Left lung (tissue), 10 donors: Measurements from ENCODE around the gene NAV2. TPM values are rescaled to one million over a fixed set of nuclear protein-coding genes. Genes with fewer than 3 reads are reported as not detected.

Experiments used
- ATAC-seq: fragments of 200-7000 bp; cut with Tn5 transposase; one replicate; pipeline ENCODE4 v1.9.1; 2020; ENCODE audit warnings: moderate library complexity
- DNase-seq, 4 donors: peaks; one replicate each; pipeline ENCODE4 v3.0.0-alpha.2; 2013 to 2020
- H3K27ac ChIP-seq, 2 donors: fragments of 200-600 bp; sonication (generic) in 1 of 2; one replicate each; pipeline versions ENCODE4 v1.5.0 to v1.8.0; 2020 to 2021
- H3K27me3 ChIP-seq, 2 donors: fragments of 200-600 bp; sonication (generic) in 1 of 2; one replicate each; pipeline versions ENCODE4 v1.5.0 to v1.8.0; 2020 to 2021
- H3K36me3 ChIP-seq, 2 donors: fragments of 200-600 bp; sonication (generic) in 1 of 2; one replicate each; pipeline versions ENCODE4 v1.5.0 to v1.8.0; 2020 to 2021
- H3K4me1 ChIP-seq, 2 donors: fragments of 200-600 bp; one replicate each; pipeline ENCODE4 v1.8.0; 2021
- H3K4me3 ChIP-seq, 2 donors: fragments of 200-600 bp; sonication (generic) in 1 of 2; one replicate each; pipeline versions ENCODE4 v1.5.0 to v1.8.0; 2020 to 2021; ENCODE audit warnings: mild to moderate bottlenecking in 1 of 2
- H3K9me3 ChIP-seq, 2 donors: fragments of 200-600 bp; sonication (generic) in 1 of 2; one replicate each; pipeline versions ENCODE4 v1.5.0 to v1.8.0; 2020 to 2021
- intact Hi-C, 2 donors: fragments of 100-400 bp; cut with DNase I; formaldehyde crosslinking; loops; one replicate each; pipeline versions ENCODE4 v1.11.2 to v1.14.2; 2022
- polyA plus RNA-seq, 6 donors: library from polyadenylated mRNA; unstranded; fragments of 120-200 nt; gene quantifications; one replicate each; pipeline ENCODE4 v1.2.1, GENCODE V29; 2013; ENCODE audit not compliant: insufficient read length in 6 of 6
- total RNA-seq, 2 donors: library from RNA; stranded (reverse); fragmentation: NEBNext Ultra II Directional; extraction: Animal tissue kit (Norgen Biotek cat#: 25700); gene quantifications; one replicate each; pipeline ENCODE4 v1.2.1, GENCODE V29; 2021
- TF ChIP-seq, protein P1 (sequence below), 2 donors: fragments of 200-600 bp; sonication (generic) in 1 of 2; IDR thresholded peaks; one replicate each; pipeline versions ENCODE4 v1.5.0 to v1.8.0; 2021; ENCODE audit warnings: antibody characterized with exemption in 2 of 2
- donor health status: DM: no; HTN: yes; CAD: no.
- donor health status: DM: no; HTN: no; CAD: no.

Gene NAV2
- total and polyA plus RNA-seq, 8 donors, result 18.0 to 59.9 (median 23.1) TPM

DNA sequence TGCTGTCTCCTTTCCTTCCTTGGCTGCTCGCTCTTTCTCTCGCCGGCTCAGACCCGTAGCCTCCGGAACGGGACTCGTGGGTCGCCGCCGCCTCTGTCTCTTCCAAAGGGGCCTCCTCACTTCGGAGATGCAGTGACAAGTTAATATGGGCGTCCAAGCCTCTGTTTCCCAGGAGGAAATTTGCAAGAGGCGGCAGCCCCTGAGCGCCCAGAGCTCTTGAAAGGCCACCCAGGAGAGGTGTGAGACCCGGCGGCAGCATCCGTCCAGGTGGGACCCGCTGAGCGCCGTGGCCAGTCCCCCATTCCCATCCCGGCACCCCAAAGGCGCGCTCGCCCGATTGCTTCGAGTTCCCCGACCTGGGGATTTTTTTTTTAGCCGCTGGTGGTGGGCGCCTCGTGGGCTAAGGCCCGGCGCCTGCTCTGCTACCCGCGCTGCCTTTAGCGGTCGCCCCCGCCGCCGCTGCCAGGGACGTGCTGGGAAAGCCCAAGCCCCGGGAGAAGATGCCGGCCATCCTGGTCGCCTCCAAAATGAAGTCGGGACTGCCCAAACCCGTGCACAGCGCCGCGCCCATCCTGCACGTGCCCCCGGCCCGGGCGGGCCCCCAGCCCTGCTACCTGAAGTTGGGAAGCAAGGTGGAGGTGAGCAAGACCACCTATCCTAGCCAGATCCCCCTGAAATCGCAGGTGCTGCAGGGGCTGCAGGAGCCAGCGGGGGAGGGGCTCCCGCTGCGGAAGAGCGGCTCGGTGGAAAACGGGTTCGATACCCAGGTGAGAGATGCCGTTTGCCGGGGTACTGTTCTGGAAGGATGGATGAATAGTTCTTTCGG is 772 bp downstream of the NAV2 start:
- H3K27ac ChIP-seq, result peak overlapping the region; percentile 28 to 96

DNA sequence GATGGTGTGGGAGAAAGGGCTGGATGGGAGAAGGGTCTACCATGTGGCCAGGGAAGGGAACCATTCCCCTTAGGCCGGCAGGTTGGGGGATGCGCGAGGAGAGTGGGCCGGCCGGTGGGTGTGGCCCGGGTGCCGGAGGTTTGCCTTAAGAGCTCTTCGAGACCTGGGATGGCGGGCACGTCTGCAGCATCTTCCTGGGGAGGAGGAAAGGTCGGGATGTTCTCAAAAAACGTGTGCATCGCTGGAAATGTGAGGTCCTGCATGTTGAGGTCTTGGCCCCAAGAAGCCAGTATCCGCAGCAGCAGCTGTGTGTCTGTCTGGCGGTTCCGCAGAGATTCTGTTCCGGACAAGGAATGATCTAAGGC is 1.4 kb downstream of the NAV2 start:
- TF ChIP-seq, protein P1, sequence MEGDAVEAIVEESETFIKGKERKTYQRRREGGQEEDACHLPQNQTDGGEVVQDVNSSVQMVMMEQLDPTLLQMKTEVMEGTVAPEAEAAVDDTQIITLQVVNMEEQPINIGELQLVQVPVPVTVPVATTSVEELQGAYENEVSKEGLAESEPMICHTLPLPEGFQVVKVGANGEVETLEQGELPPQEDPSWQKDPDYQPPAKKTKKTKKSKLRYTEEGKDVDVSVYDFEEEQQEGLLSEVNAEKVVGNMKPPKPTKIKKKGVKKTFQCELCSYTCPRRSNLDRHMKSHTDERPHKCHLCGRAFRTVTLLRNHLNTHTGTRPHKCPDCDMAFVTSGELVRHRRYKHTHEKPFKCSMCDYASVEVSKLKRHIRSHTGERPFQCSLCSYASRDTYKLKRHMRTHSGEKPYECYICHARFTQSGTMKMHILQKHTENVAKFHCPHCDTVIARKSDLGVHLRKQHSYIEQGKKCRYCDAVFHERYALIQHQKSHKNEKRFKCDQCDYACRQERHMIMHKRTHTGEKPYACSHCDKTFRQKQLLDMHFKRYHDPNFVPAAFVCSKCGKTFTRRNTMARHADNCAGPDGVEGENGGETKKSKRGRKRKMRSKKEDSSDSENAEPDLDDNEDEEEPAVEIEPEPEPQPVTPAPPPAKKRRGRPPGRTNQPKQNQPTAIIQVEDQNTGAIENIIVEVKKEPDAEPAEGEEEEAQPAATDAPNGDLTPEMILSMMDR (IDR thresholded peaks at IDR 0.05), result no peak
- peak; percentile 4 for ATAC-seq
- H3K27ac ChIP-seq, result peak overlapping the region in 1 of 2 donors; percentile 11
- no peaks in the 10 kb centered on the region for H3K36me3 ChIP-seq
- DNase-seq, result peak in 1 of 4 donors; percentile 76
- peaks cover 7 to 31% of the 10 kb centered on the region in 2 donors for H3K4me1 ChIP-seq
- H3K9me3 ChIP-seq, result no peaks in the 10 kb centered on the region
- peak overlapping the region; percentile 54 to 55 for H3K4me3 ChIP-seq
- intact Hi-C loops, result no loop called here
- peaks cover 0 to 37% of the 10 kb centered on the region in 2 donors for H3K27me3 ChIP-seq

More for the DNA sequence above, 772 bp downstream of the NAV2 start:
- DNase-seq (peak in 1 of 4 donors; percentile 79), ATAC-seq (no peak)
- H3K27me3 ChIP-seq, result peaks cover 0 to 37% of the 10 kb centered on the region in 2 donors
- intact Hi-C loops, result no loop called here
- peak overlapping the region; percentile 54 to 55 for H3K4me3 ChIP-seq
- H3K9me3 ChIP-seq, result no peaks in the 10 kb centered on the region
- H3K36me3 ChIP-seq, result no peaks in the 10 kb centered on the region
- peaks cover 7 to 31% of the 10 kb centered on the region in 2 donors for H3K4me1 ChIP-seq
- TF ChIP-seq, protein P1 (IDR thresholded peaks at IDR 0.05), result no peak

DNA sequence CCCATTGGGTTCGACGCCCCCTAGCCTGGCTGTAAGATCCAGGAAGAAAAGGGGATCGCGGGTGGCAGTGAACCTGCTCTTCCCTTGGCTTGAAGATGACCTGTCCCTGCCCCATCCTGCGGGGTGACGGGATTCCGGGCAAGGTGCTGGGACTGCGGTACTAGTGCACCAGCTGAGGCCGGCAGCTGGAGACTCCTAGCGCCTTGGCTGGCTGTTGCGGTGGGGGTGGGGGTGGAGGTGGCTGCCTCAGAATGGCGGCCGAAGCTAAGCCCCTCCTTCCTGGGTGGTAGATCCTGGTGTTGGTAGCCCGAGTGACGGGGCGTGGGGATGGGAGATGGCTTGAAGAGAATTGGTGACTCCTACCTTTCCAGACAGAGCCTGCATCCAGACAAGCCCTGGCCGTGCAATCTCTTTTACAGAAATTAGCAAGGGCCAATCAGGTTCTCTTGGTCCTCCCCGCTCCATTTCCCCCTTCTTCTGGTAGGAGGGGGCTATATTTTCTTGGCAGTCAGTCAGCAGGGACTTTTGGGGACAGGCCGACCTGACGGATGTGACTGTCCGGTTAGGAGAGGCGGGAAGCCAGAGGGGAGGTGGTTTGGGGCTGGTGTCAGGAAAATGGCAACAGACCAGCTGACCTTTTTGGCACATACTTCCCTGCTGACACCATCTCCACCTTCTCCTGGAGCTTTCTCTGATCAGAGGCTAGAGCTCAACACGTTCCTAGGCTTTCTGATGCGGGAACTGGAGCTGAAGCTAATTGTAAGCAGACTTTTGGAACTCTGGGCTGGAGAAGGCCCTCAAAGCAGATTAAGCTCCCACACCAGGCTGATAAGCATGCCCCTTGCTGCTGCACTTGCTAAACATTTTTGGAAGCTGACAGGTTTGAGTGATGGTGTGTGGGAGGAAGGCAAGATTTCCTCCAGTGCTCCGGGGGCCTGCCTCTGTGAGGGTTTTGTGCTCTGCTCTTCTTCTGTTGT is 2.0 kb downstream of the NAV2 start:
- Histone ChIP-seq H3K36me3 (no peaks in the 10 kb centered on the region), H3K4me3 (peak overlapping the region; percentile 54 to 55), H3K4me1 (peaks cover 7 to 31% of the 10 kb centered on the region in 2 donors), H3K27me3 (peaks cover 0 to 37% of the 10 kb centered on the region in 2 donors), H3K9me3 (no peaks in the 10 kb centered on the region), H3K27ac (peak overlapping the region in 1 of 2 donors; percentile 11)
- intact Hi-C loops, result no loop called here
- TF ChIP-seq, protein P1 (IDR thresholded peaks at IDR 0.05), result no peak
- DNase-seq (no peak), ATAC-seq (peak; percentile 18)

DNA sequence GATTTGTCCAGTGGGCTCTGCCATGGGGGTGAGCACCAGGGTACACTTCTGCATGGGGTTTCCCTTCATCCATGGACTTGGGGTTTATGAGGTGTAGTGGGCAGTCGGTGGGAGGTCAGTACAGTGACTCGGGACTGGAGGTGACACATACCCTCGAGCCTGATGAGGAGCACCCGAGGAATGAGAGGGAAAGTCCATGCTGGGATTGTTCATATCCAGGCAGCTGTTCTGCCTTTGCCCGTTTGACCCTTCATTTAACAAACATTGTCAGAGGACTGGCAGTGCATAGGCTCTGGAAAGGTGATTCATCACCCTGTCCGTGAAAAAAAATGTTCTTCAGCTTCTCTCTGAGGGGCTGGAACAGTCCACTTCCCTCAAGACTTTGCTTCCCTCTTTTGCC is 2.7 kb downstream of the NAV2 start:
- Histone ChIP-seq H3K27me3 (peaks cover 0 to 37% of the 10 kb centered on the region in 2 donors), H3K36me3 (no peaks in the 10 kb centered on the region), H3K27ac (peak overlapping the region in 1 of 2 donors; percentile 11), H3K9me3 (no peaks in the 10 kb centered on the region), H3K4me1 (peaks cover 7 to 31% of the 10 kb centered on the region in 2 donors), H3K4me3 (peak overlapping the region in 1 of 2 donors; percentile 54)
- TF ChIP-seq, protein P1 (IDR thresholded peaks at IDR 0.05), result no peak
- DNase-seq, result no peak
- intact Hi-C loops, result no loop called here
- ATAC-seq, result peak; percentile 1
